Suprapubic skin (tissue), 4 donors: Measurements from ENCODE around the gene NOP56.

Experiments
- CTCF ChIP-seq, 2 donors: fragments of 200-600 bp in 1 of 2; fragments of 450-650 bp in 1 of 2; sonication (generic) in 1 of 2; IDR thresholded peaks; one replicate each; pipeline ENCODE4 v1.5.1; 2016 to 2019; ENCODE audit warnings: antibody characterized with exemption in 2 of 2, mild to moderate bottlenecking in 1 of 2, moderate library complexity in 1 of 2
- EP300 ChIP-seq: sonication (generic); formaldehyde crosslinking; IDR thresholded peaks from one replicate; pipeline ENCODE4 v1.6.1; 2017; ENCODE audit warnings: antibody characterized with exemption
- POLR2AphosphoS5 ChIP-seq, 3 donors: sonication (generic); formaldehyde crosslinking; IDR thresholded peaks; one replicate each; pipeline ENCODE4 v1.6.1; 2017; ENCODE audit warnings: antibody characterized with exemption in 3 of 3

GRCh38 chr20:2633381-2633780 lies 19.1 kb upstream of the NOP56 start:
- TF ChIP-seq CTCF (IDR thresholded peaks at IDR 0.05) = no peak
- TF ChIP-seq EP300 = no peak
- TF ChIP-seq POLR2AphosphoS5 (IDR thresholded peaks at IDR 0.05) = no peak
